Activated naive CD4-positive, alpha-beta T cell treated with anti-CD3 and anti-CD28 coated beads, Interleukin-2, amount 10 ng/mL, durations not matched to agents 7 days and 5 days (primary cell): Measurements from ENCODE around the gene SH3BP2.

Experiments
- CTCF ChIA-PET: fragments of 350-600 bp; sonication (Branson Sonifier 250); formaldehyde crosslinking; loops from one replicate; lab custom pipeline; 2021; ENCODE audit warnings: antibody characterized with exemption; lab: Charles Lee
- DNase-seq: peaks from one replicate; pipeline ENCODE4 v3.0.0-alpha.2; 2020
- H3K27ac Mint-ChIP-seq: one replicate; pipeline ENCODE4 v1.8.0; 2021; ENCODE audit warnings: mild to moderate bottlenecking, moderate library complexity, mixed read lengths
- H3K27me3 Mint-ChIP-seq: one replicate; pipeline ENCODE4 v1.8.0; 2021; ENCODE audit warnings: mild to moderate bottlenecking, mixed read lengths
- H3K36me3 Mint-ChIP-seq: one replicate; pipeline ENCODE4 v1.8.0; 2021; ENCODE audit warnings: mixed read lengths
- H3K4me1 Mint-ChIP-seq: one replicate; pipeline ENCODE4 v1.8.0; 2021; ENCODE audit warnings: mixed read lengths
- H3K4me3 Mint-ChIP-seq: one replicate; pipeline ENCODE4 v1.8.0; 2021; ENCODE audit warnings: mild to moderate bottlenecking, moderate library complexity, mixed read lengths
- H3K9me3 Mint-ChIP-seq: one replicate; pipeline ENCODE4 v1.8.0; 2021; ENCODE audit warnings: mixed read lengths

Gene SH3BP2

DNA sequence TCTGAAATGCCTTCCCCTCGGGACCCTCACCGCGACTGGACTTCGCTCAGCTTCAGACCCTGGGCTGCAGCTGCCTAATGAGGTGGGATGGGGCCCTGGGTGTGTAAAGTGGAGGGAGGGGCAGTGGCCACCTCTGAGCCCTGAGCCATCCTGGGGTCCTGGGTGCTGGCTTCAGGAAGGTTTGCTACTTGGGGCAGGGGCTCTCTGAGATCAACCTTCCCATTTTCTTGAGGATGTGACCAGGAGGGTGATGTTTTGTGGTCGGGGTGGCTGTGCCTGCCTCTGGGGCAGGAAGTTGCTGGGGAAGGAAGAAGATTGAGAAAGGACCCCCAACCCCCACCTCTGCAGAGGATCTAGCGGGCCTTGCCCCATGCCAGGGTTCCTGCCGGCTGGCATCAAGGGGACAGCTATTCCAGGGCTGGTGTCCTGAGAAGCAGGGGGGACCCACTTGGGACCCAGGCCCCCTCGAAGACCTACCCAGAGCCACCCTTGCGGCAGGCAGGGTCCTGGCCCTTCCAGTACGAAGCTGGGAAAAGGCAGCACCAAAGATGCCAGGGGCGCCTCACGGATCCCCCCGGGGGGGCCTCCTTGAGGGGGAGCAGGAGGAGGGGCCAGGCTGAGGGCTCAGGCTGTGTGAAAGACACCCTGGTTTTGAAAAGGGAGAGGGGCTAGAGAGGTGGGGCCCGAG is 6.5 kb downstream of the SH3BP2 start:
- Mint-ChIP-seq H3K9me3 (no peaks in the 10 kb centered on the region), H3K4me3 (peak overlapping the region; percentile 80), H3K27me3 (peaks cover 21% of the 10 kb centered on the region), H3K4me1 (peaks cover 64% of the 10 kb centered on the region), H3K36me3 (no peaks in the 10 kb centered on the region), H3K27ac (peak overlapping the region; percentile 91)
- no peak for DNase-seq
- CTCF ChIA-PET = interaction anchor here (1.1 kb wide), 1 partner anchor 9 kb away, joined by 3 read pairs; no protein-coding TSS in a partner anchor

DNA sequence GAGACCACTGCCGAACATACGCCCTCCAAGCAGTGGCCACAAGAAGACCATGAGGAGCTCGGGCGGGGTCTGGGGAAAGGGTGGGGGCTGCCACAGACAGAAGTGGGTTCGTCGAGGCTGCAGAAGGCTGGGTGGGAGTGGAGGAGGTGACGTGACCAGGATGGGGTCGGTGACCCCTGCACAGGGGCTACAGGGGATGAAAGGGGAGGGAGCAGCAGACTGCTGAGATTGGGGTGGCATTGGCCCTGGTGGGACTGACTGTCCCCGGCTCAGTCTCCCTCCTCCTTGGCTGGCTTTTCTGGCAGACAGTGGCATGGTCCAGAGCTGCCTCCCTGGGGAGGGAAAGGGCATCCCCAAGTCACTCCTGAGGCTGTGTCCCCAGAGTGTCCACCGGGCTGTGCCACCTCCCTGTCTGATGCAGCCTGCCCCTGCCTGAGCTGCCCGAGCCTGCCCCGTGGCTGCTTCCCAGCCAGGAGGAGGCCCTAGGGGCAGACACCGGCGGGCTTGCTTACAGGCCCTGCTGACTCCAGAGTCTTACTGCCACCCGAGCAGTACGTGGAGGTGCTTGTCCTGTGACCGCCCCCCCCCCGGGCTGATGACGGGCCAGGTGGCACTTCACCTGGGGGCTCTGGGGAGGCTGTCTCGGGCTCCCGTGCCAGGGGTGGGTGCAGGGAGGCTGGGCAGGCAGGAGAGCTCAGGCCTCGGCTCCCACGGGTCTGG is 7.2 kb downstream of the SH3BP2 start:
- peaks cover 57% of the 10 kb centered on the region for H3K4me1 Mint-ChIP-seq
- CTCF ChIA-PET = interaction anchor here (1.1 kb wide), 1 partner anchor 10 kb away, joined by 3 read pairs; no protein-coding TSS in a partner anchor
- no peaks in the 10 kb centered on the region for H3K9me3 Mint-ChIP-seq
- no peak for DNase-seq
- peak overlapping the region; percentile 84 for H3K27ac Mint-ChIP-seq
- H3K4me3 Mint-ChIP-seq = peak overlapping the region; percentile 80
- no peaks in the 10 kb centered on the region for H3K36me3 Mint-ChIP-seq
- H3K27me3 Mint-ChIP-seq = peaks cover 14% of the 10 kb centered on the region

DNA sequence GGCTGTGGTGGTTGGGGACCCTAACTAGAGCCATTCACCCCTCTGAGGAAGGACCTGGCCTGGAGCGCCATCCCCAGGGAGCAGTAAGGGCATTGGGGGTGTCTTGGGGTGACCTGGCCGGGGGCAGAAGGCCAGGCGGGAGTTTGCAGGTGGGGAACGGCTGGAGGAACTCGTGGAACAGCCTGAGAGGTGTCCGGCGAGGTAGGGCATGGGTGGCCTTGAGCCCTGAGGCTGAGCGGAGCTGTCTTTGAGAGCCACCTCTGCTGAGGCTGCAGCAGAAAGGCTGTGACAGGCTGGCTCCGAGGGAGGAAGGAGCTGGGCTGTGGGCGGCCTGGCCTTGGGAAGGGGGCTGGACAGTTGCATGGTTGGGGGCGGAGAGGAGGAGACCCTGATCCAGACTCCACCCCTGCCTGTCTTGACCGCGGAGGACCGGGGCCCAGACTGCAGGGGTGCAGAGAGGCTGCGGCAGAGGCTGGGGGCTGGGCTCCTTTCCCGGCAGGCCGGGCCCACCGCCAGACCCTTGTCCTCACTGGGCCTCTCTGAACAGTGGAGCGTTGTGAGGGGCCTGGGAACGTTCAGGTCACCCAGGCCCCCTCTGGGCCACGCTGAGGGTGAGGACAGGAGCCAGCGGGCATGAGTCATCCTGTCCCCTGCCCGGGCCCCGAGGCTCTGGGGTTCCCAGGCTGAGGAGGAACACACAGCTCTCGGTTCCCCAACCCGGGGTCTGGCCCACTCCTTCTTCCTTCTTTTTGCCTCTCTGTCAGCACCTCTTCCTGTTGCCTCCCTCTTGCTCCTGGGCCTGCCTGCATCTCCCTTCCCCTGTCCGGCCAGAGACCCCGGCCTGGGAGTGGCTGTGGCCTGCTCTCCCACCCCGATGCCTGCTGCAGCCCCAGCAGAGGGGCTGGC is 8.1 kb downstream of the SH3BP2 start:
- CTCF ChIA-PET = no interaction called here
- Mint-ChIP-seq H3K9me3 (no peaks in the 10 kb centered on the region), H3K27ac (peak overlapping the region; percentile 80), H3K4me1 (peaks cover 52% of the 10 kb centered on the region), H3K36me3 (no peaks in the 10 kb centered on the region), H3K27me3 (peaks cover 8% of the 10 kb centered on the region), H3K4me3 (peak overlapping the region; percentile 56)
- DNase-seq = peak; percentile 14

DNA sequence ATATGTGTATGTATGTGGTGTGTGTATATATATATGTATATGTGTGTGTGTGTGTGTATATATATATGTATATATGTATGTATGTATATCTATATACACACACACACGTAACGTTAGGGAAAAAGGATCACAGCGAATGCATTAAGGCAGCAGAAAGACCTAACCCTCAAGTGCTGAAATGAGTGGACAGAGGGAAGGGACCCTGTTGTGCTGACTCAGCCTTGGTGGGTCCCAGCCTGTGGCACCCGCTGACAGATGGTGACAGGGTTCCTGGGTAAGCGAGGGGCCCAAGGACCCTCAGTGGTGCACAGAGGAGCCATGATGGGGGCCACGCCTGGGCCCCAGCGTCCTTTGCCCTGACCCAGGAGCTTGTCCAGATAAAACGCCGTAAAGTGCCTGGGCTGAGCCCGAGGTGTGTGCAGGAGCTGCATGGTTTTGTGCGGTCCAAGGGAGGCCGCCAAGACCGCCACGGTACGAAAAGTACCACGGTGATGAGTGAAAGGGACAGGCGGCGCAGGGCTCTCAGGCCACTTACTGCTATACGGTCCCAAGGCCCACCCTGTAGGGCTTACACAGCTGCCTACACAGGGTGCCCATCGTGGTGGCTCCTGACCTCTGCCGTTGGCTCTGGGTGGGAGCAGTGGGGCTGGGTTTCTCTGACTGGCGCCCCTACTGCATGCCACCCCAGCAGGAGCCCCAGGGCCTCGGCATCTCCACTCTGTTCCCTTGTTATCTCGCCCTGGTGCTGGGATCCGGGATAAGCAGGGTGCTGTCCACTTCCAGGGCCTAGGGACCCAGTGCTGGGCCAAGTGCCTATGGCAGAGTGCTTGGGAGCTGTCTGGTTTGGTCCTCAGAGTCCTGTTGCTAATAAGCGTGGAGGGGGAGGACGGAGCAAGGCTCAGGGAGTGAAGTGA is 10.0 kb downstream of the SH3BP2 start:
- Mint-ChIP-seq H3K4me1 (peaks cover 34% of the 10 kb centered on the region), H3K27me3 (peaks cover 3% of the 10 kb centered on the region), H3K36me3 (no peaks in the 10 kb centered on the region), H3K4me3 (no peak overlapping the region), H3K9me3 (no peaks in the 10 kb centered on the region), H3K27ac (no peak overlapping the region)
- peak; percentile 11 for DNase-seq
- CTCF ChIA-PET = no interaction called here

DNA sequence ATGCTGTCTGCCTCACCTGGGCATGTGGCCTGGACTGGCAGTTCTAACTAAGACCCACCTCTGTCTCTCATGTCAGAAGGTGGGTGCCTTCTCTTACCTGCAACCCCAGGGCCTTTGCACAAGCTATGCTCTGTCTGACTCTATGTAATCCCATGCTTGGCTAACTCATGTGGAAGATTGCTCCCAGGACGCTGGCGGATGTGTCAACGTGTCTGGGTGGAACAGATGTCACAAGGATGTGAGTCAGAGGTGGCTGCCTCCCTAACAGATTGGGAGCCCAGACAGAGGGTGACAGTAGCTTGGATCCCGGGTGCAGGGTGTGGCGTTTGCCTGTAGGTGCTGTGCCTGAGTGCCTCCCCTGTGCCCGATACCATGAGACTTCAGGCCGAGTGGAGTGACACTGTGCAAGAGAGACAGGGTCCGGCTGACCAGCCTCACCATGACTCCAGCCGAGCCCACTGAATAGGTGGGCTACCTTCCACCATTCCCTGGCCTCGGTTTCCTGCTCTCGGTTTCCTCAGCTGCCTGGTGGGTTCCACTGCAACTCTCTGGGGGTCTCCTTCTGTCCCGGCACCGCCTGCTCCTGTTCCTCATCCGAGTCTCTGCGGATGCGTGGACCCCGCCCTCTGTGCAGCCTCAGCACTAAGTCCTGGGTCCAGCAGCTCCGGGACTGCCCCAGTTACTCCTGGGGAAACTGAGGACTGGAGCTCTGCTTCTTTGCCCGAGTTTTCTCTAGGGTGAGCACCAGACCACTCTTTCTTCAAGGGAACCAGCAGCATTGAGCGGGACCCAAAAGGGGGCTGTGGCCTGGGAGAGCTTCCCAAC is 11.0 kb downstream of the SH3BP2 start:
- Mint-ChIP-seq H3K36me3 (no peaks in the 10 kb centered on the region), H3K4me1 (peaks cover 25% of the 10 kb centered on the region), H3K4me3 (no peak overlapping the region), H3K27me3 (peaks cover 3% of the 10 kb centered on the region), H3K27ac (no peak overlapping the region), H3K9me3 (no peaks in the 10 kb centered on the region)
- peak; percentile 21 for DNase-seq
- CTCF ChIA-PET = no interaction called here

DNA sequence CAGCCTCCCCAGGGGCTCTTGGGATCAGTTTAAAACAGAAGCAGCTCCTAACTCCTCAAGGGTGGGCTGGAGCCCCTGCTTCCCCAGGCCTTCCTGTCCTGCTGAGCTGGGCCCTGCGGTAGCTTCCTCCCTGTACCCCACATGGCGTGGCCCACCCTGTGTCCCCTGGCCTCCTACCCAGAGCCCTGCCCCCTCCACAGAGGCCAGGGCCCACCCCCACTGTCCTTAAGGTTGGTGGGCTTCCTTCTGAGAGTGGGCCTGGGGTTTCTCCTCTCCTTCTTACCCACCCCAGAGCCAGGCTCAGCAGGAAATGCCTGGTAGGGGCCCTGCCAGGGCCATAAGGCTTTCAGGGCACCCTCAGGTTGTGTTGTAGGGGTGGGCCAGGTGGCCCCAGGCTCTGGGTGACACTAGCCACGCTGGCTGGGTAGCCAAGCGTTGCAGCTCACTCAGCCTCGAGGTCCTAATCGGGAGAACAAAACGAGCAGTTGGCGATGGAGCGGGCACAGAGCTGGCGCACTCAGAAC is 11.6 kb downstream of the SH3BP2 start:
- H3K4me3 Mint-ChIP-seq = no peak overlapping the region
- CTCF ChIA-PET = no interaction called here

DNA sequence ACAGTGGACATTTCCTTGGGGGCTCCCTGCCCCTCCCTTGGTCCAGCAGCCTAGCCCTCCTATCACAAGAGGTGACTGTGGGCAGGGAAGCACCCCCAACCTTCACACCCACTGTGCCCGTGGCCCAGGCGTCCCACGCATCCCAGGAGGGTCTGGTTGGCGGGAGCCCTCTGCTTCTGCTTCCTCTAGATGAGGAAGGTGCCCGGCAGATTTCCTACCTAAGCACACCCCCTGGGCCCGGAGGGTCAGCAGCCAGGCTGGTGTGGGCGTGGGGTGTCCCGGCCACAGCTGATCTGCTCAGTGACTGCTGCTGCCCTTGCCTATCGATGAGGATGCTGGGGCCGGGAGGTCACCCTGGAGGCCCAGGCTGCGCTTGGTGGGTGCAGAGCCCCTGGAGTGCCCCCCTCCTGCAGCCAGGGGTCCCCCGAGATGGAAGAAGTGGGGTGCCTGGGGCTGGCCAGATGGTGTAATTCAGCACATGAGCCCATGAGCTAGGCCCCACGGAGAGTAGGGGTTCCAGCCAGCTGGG is 12.2 kb downstream of the SH3BP2 start:
- H3K9me3 Mint-ChIP-seq = no peaks in the 10 kb centered on the region
- H3K27ac Mint-ChIP-seq = no peak overlapping the region
- peaks cover 3% of the 10 kb centered on the region for H3K27me3 Mint-ChIP-seq
- DNase-seq = no peak
- H3K4me3 Mint-ChIP-seq = no peak overlapping the region
- peaks cover 17% of the 10 kb centered on the region for H3K4me1 Mint-ChIP-seq
- no peaks in the 10 kb centered on the region for H3K36me3 Mint-ChIP-seq
- CTCF ChIA-PET = no interaction called here

More for the DNA sequence above, 11.6 kb downstream of the SH3BP2 start:
- no peak overlapping the region for H3K27ac Mint-ChIP-seq
- peaks cover 18% of the 10 kb centered on the region for H3K4me1 Mint-ChIP-seq
- peaks cover 3% of the 10 kb centered on the region for H3K27me3 Mint-ChIP-seq
- no peaks in the 10 kb centered on the region for H3K9me3 Mint-ChIP-seq
- H3K36me3 Mint-ChIP-seq = no peaks in the 10 kb centered on the region
- DNase-seq = peak; percentile 20

DNA sequence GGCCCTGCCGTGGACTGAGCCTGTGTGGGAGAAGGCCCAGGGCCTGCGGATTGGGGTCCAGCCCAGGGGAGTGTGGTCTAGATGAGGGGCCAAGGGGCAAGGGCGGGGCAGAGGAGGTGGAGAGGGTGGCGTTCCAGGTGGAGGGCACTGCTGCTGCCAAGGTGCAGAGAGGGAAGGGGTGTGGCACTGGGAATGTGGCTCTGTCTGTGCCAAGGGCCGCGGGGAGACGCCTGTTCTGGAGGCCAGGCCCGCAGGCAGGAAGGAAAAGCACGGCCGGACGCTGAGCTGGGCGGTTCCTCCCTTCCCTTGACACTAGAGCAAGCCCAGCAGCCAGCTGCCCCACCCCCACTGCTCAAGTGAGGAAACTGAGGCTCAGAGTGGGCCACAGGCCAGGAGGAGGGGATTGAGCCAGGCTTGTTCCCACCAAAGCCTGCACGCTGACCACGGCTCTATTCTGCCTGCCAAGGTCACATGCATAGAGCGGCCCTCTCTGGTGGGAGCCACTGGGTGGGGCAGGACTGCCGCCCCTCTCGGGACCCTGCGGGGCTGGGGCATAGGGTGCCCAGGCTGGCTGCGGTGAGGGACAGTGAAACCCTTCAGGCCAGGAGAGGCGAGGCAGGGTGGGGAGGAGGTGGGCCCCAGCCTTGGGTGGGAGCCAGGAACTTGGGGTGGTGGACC is 13.0 kb downstream of the SH3BP2 start:
- CTCF ChIA-PET = no interaction called here
- Mint-ChIP-seq H3K27ac (no peak overlapping the region), H3K36me3 (no peaks in the 10 kb centered on the region), H3K4me1 (peaks cover 17% of the 10 kb centered on the region), H3K27me3 (peaks cover 3% of the 10 kb centered on the region), H3K9me3 (no peaks in the 10 kb centered on the region), H3K4me3 (no peak overlapping the region)
- no peak for DNase-seq

DNA sequence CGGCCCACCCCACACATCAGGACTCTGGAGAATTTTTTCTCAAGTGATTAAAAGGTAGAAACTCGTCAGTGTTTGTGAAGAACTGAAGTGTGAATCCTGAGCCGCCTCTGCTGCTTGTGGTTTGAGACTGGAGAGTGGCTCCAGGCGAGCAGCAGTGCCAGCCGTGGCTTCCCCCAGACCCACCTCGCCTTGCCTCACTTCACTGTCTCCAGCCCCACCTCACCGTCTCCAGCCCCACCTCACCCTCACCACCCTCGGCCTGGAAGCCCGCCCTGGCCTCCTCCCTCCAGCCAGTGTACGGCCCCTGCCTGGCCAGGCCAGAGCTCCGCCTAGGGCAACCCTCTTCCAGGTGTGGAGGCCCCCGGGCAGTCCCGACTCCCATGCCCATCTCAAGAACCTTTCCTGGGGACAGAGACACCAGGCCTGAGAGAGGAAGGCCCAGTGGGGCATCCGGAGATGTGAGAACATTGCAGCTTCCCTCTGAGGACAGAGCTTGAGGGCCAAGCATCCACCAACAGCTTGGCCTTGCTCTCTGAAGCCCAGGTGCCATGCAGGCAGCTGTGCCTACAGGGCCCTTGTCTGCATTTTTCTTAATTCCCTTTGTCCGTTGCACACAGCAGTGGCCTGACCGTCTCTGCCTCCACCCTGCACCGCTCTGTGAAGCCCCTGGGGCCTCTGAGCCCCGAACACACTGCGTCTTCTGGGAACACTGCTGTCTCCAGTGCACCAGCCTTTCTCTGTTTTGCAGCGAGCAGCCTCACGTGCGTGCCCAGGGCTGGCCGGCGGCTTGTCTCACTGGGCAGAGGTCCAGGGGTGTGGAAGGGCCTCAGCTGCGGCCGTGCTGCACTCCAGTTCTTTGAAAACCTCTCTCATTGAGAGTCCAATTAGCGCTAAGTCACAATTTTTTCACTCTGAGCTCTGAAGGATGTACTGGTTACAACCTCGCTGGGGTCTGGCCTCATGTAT is 13.8 kb downstream of the SH3BP2 start:
- H3K36me3 Mint-ChIP-seq = no peaks in the 10 kb centered on the region
- CTCF ChIA-PET = interaction anchor here (0.7 kb wide), 1 partner anchor 8 kb away, joined by 3 read pairs; no protein-coding TSS in a partner anchor
- no peak for DNase-seq

DNA sequence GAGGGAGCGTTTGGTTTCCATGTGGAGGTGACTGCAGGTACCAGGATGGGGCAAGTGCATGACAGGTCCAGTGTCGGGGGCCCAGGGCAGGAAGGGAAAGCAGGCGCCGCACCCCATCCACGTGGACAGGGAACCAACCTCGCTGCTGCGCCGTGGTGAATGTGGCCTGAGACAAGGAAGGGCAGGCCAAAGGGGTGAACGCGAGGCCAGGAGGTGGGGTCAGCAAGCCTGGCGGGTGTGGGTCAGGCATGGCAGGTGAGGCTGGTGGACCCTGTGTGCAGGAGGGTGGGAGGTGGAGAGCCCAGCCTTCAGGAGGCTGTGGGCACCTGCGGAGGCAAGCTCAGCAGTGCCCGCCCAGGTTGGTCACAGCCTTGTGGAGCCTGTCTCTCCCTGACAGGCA is 14.7 kb downstream of the SH3BP2 start:
- DNase-seq = no peak
- CTCF ChIA-PET = no interaction called here
- H3K4me3 Mint-ChIP-seq = no peak overlapping the region
- peaks cover 3% of the 10 kb centered on the region for H3K27me3 Mint-ChIP-seq
- no peaks in the 10 kb centered on the region for H3K9me3 Mint-ChIP-seq
- no peak overlapping the region for H3K27ac Mint-ChIP-seq
- peaks cover 23% of the 10 kb centered on the region for H3K4me1 Mint-ChIP-seq
- peaks cover 3% of the 10 kb centered on the region for H3K36me3 Mint-ChIP-seq

More for the DNA sequence above, 13.8 kb downstream of the SH3BP2 start:
- Mint-ChIP-seq H3K9me3 (no peaks in the 10 kb centered on the region), H3K4me1 (peaks cover 19% of the 10 kb centered on the region), H3K27me3 (peaks cover 3% of the 10 kb centered on the region), H3K4me3 (no peak overlapping the region), H3K27ac (no peak overlapping the region)

DNA sequence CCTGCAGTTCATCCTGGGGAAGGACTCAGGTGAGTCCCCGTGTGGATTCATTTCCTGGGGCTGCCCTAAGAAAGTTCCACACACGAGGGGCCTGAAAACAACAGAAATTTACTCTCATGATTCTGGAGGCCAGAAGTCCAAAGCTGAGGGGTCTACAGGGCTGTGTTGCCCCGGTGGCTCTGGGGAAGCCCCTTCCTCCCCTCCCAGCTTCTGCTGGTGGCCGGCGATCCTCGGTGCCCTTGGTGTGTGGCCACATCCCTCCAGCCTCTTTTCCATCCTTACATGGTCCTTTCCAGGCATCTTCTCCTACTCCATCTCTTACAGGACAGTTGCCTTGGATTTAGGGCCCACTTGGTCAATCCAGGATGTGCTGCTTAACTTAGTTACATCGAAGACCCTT is 15.1 kb downstream of the SH3BP2 start:
- Mint-ChIP-seq H3K36me3 (peaks cover 7% of the 10 kb centered on the region), H3K4me3 (no peak overlapping the region), H3K9me3 (no peaks in the 10 kb centered on the region), H3K4me1 (peaks cover 27% of the 10 kb centered on the region), H3K27me3 (peaks cover 3% of the 10 kb centered on the region), H3K27ac (no peak overlapping the region)
- DNase-seq = no peak
- CTCF ChIA-PET = no interaction called here
